ENCODE data around the gene EDRF1.

DNA sequence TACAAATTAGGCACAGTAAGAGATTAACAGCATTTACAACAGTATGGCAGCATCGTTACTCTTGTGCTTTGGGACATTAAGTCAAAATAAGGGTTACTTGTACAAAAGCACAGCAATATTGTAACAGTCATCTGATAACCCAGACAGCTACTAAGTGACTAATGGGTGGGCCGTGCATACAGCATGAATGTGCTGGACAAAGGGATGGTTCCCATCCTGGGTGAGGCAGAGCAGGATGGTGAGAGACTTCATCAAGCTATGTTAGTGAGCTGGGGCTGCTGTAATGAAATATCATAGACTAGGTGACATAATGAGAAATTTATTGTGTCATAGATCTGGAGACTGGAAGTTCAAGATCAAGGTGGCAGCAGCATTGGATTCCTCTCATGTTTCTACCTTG is 25.4 kb downstream of the EDRF1 start:
- TF ChIP-seq, protein P1, sequence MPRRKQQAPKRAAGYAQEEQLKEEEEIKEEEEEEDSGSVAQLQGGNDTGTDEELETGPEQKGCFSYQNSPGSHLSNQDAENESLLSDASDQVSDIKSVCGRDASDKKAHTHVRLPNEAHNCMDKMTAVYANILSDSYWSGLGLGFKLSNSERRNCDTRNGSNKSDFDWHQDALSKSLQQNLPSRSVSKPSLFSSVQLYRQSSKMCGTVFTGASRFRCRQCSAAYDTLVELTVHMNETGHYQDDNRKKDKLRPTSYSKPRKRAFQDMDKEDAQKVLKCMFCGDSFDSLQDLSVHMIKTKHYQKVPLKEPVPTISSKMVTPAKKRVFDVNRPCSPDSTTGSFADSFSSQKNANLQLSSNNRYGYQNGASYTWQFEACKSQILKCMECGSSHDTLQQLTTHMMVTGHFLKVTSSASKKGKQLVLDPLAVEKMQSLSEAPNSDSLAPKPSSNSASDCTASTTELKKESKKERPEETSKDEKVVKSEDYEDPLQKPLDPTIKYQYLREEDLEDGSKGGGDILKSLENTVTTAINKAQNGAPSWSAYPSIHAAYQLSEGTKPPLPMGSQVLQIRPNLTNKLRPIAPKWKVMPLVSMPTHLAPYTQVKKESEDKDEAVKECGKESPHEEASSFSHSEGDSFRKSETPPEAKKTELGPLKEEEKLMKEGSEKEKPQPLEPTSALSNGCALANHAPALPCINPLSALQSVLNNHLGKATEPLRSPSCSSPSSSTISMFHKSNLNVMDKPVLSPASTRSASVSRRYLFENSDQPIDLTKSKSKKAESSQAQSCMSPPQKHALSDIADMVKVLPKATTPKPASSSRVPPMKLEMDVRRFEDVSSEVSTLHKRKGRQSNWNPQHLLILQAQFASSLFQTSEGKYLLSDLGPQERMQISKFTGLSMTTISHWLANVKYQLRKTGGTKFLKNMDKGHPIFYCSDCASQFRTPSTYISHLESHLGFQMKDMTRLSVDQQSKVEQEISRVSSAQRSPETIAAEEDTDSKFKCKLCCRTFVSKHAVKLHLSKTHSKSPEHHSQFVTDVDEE (CRISPR knock-in tag; IDR thresholded peaks at IDR 0.05), result no peak
- TF ChIP-seq OSR1 (CRISPR knock-in tag; IDR thresholded peaks at IDR 0.05) (no peak), SNAI2 (CRISPR knock-in tag; IDR thresholded peaks at IDR 0.05) (no peak), TOX (CRISPR knock-in tag; IDR thresholded peaks at IDR 0.05; ENCODE audit: borderline replicate concordance) (no peak)
